Non-pigmented ciliary epithelial cell (primary cell): ENCODE data around the gene RPRM.
"Not testable (repeated sequence)": the region's sequence is repeated elsewhere in the genome, so short reads cannot be mapped to it uniquely, and the experiment has no call there.

Source experiments
- DNase-seq: peaks from one replicate; pipeline ENCODE4 v3.0.0-alpha.2; 2010; ENCODE audit warnings: low read depth

RPRM gene

GRCh38 chr2:153478289-153479261 is at the start of gene RPRM:
Gene RPRM (minus strand): TSS chr2:153478762. CDS start chr2:153478565, 197 bp downstream.
- DNase-seq: no peak

- DNase-seq: peak; percentile 4
Observed at GRCh38 chr2:153519257-153519875, 40.8 kb upstream of the RPRM start.

- no peak for DNase-seq
Observed at GRCh38 chr2:153512331-153512730, 33.8 kb upstream of the RPRM start.

- DNase-seq: no peak
Observed at GRCh38 chr2:153510996-153511395, 32.4 kb upstream of the RPRM start.

GRCh38 chr2:153509133-153509532 is 30.6 kb upstream of the RPRM start:
- no peak for DNase-seq

GRCh38 chr2:153506499-153506898 is 27.9 kb upstream of the RPRM start:
- not testable (repeated sequence) for DNase-seq

GRCh38 chr2:153499439-153499838 is 20.9 kb upstream of the RPRM start:
- DNase-seq: no peak

GRCh38 chr2:153497938-153498629 is 19.5 kb upstream of the RPRM start:
- DNase-seq: no peak

- DNase-seq: no peak
Observed at GRCh38 chr2:153495725-153496124, 17.2 kb upstream of the RPRM start.

GRCh38 chr2:153488072-153488471 is 9.5 kb upstream of the RPRM start:
- no peak for DNase-seq

GRCh38 chr2:153487448-153487847 is 8.9 kb upstream of the RPRM start:
- DNase-seq: no peak

- DNase-seq: no peak
Observed at GRCh38 chr2:153479573-153479972, 1.0 kb upstream of the RPRM start.

GRCh38 chr2:153477636-153478288 is 800 bp downstream of the RPRM start:
- DNase-seq: no peak

GRCh38 chr2:153476816-153477635 is 1.5 kb downstream of the RPRM start:
- no peak for DNase-seq

- no peak for DNase-seq
Observed at GRCh38 chr2:153476491-153476815, 2.1 kb downstream of the RPRM start.

GRCh38 chr2:153474876-153475435 is 3.6 kb downstream of the RPRM start:
- DNase-seq: no peak

- DNase-seq: no peak
Observed at GRCh38 chr2:153474407-153474806, 4.2 kb downstream of the RPRM start.

GRCh38 chr2:153470867-153471266 is 7.7 kb downstream of the RPRM start:
- DNase-seq: no peak

GRCh38 chr2:153464395-153464794 is 14.2 kb downstream of the RPRM start:
- no peak for DNase-seq

- DNase-seq: no peak
Observed at GRCh38 chr2:153462338-153462859, 16.2 kb downstream of the RPRM start.

- no peak for DNase-seq
Observed at GRCh38 chr2:153461453-153461852, 17.1 kb downstream of the RPRM start.
